Vagina (tissue), 2 donors: ENCODE results near the gene ENOX1. TPM values are rescaled to one million over a fixed set of nuclear protein-coding genes. Genes with fewer than 3 reads are reported as not detected.

Experiments
- DNase-seq, 2 donors: peaks; one replicate each; pipeline ENCODE4 v3.0.0-alpha.2; 2017; ENCODE audit errors: extremely low spot score in 2 of 2
- H3K27ac ChIP-seq: fragments of 200-600 bp; sonication (generic); one replicate; pipeline ENCODE4 v1.5.1; 2019
- H3K27me3 ChIP-seq: fragments of 200-600 bp; sonication (generic); one replicate; pipeline ENCODE4 v1.5.1; 2019
- H3K36me3 ChIP-seq, 2 donors: fragments of 200-600 bp; sonication (generic); one replicate each; pipeline ENCODE4 v1.5.1; 2017 to 2019
- H3K4me1 ChIP-seq: fragments of 200-600 bp; sonication (generic); one replicate; pipeline ENCODE4 v1.5.1; 2019
- H3K4me3 ChIP-seq, 2 donors: fragments of 200-600 bp; sonication (generic); 1 replicate in 1 of 2; 2 replicates in 1 of 2; pipeline ENCODE4 v1.5.1; 2016 to 2019
- H3K9me3 ChIP-seq: fragments of 200-600 bp; sonication (generic); one replicate; pipeline ENCODE4 v1.5.1; 2019
- CTCF ChIP-seq, 3 experiments: fragments of 450-650 bp in 2 of 3; fragments of 200-600 bp in 1 of 3; sonication (generic) in 1 of 3; IDR thresholded peaks; one replicate each; pipeline ENCODE4 v1.5.1; 2017 to 2019; ENCODE audit warnings: antibody characterized with exemption in 3 of 3, mild to moderate bottlenecking in 2 of 3, moderate library complexity in 2 of 3
- POLR2A ChIP-seq, 2 donors: fragments of 450-650 bp; IDR thresholded peaks; one replicate each; pipeline ENCODE4 v1.6.1; 2017; ENCODE audit warnings: antibody characterized with exemption in 2 of 2, mild to moderate bottlenecking in 2 of 2, moderate library complexity in 2 of 2
- POLR2AphosphoS5 ChIP-seq, 2 donors: sonication (generic); formaldehyde crosslinking; IDR thresholded peaks; one replicate each; pipeline ENCODE4 v1.9.0; 2017; ENCODE audit warnings: antibody characterized with exemption in 2 of 2, mild to moderate bottlenecking in 2 of 2, low read depth in 1 of 2; ENCODE audit not compliant: insufficient read depth in 1 of 2
- intact Hi-C: fragments of 100-400 bp; cut with DNase I; formaldehyde crosslinking; loops from one replicate; pipeline ENCODE4 v1.15.1; 2023
- total RNA-seq: library from RNA; depleted of rRNA; stranded (reverse); fragments of >200 nt; gene quantifications from one replicate; pipeline ENCODE4 v1.2.3, GENCODE V29; 2016

Gene ENOX1
- total RNA-seq, 1 donor from 2014 or later, result 2.7 TPM

- H3K9me3 ChIP-seq, result no peaks in the 10 kb centered on the region
- intact Hi-C loops, result no loop called here
- no peaks in the 10 kb centered on the region for H3K4me1 ChIP-seq
- no peak for TF ChIP-seq POLR2A (IDR thresholded peaks at IDR 0.05)
- TF ChIP-seq POLR2AphosphoS5 (IDR thresholded peaks at IDR 0.05; ENCODE audit: insufficient read depth in 1 of 2, low read depth in 1 of 2), result no peak
- TF ChIP-seq CTCF (IDR thresholded peaks at IDR 0.05), result no peak
- no peak overlapping the region for H3K4me3 ChIP-seq
- H3K27ac ChIP-seq, result no peak overlapping the region
- H3K27me3 ChIP-seq, result no peaks in the 10 kb centered on the region
- DNase-seq, result no peak
- H3K36me3 ChIP-seq, result no peaks in the 10 kb centered on the region
Observed at GRCh38 chr13:43528992-43529391, 257.8 kb downstream of the ENOX1 start.

GRCh38 chr13:43522788-43523187, 264.0 kb downstream of the ENOX1 start:
- peaks cover 4% of the 10 kb centered on the region for H3K4me1 ChIP-seq
- H3K36me3 ChIP-seq, result no peaks in the 10 kb centered on the region
- H3K9me3 ChIP-seq, result no peaks in the 10 kb centered on the region
- no peak for DNase-seq
- no peak overlapping the region for H3K27ac ChIP-seq
- no peak overlapping the region for H3K4me3 ChIP-seq
- TF ChIP-seq POLR2AphosphoS5 (IDR thresholded peaks at IDR 0.05; ENCODE audit: insufficient read depth in 1 of 2, low read depth in 1 of 2), result no peak
- H3K27me3 ChIP-seq, result no peaks in the 10 kb centered on the region
- intact Hi-C loops, result no loop called here

GRCh38 chr13:43520351-43520750, 266.4 kb downstream of the ENOX1 start:
- Histone ChIP-seq H3K27ac (no peak overlapping the region), H3K4me1 (peaks cover 15% of the 10 kb centered on the region), H3K27me3 (no peaks in the 10 kb centered on the region), H3K9me3 (no peaks in the 10 kb centered on the region), H3K4me3 (no peak overlapping the region), H3K36me3 (no peaks in the 10 kb centered on the region)
- TF ChIP-seq CTCF (IDR thresholded peaks at IDR 0.05) (no peak), POLR2A (IDR thresholded peaks at IDR 0.05) (no peak), POLR2AphosphoS5 (IDR thresholded peaks at IDR 0.05; ENCODE audit: insufficient read depth in 1 of 2, low read depth in 1 of 2) (no peak)
- intact Hi-C loops, result no loop called here
- DNase-seq, result no peak

- TF ChIP-seq POLR2A (IDR thresholded peaks at IDR 0.05) (no peak), POLR2AphosphoS5 (IDR thresholded peaks at IDR 0.05; ENCODE audit: insufficient read depth in 1 of 2, low read depth in 1 of 2) (no peak)
- Histone ChIP-seq H3K36me3 (no peaks in the 10 kb centered on the region), H3K27ac (no peak overlapping the region), H3K9me3 (no peaks in the 10 kb centered on the region), H3K4me1 (peaks cover 19% of the 10 kb centered on the region), H3K4me3 (no peak overlapping the region), H3K27me3 (no peaks in the 10 kb centered on the region)
- intact Hi-C loops, result no loop called here
- DNase-seq, result no peak
Observed at GRCh38 chr13:43518833-43519232, 267.9 kb downstream of the ENOX1 start.

GRCh38 chr13:43516401-43516833, 270.4 kb downstream of the ENOX1 start:
- Histone ChIP-seq H3K4me3 (no peak overlapping the region), H3K9me3 (no peaks in the 10 kb centered on the region), H3K27ac (peak overlapping the region; percentile 46), H3K4me1 (peaks cover 20% of the 10 kb centered on the region), H3K36me3 (no peaks in the 10 kb centered on the region), H3K27me3 (no peaks in the 10 kb centered on the region)
- TF ChIP-seq POLR2AphosphoS5 (IDR thresholded peaks at IDR 0.05; ENCODE audit: insufficient read depth in 1 of 2, low read depth in 1 of 2), result peak; percentile 59 to 93
- no peak for TF ChIP-seq POLR2A (IDR thresholded peaks at IDR 0.05)
- TF ChIP-seq CTCF (IDR thresholded peaks at IDR 0.05), result no peak
- intact Hi-C loops, result no loop called here
- peak in 1 of 2 donors; percentile 95 for DNase-seq

- no peak for DNase-seq
- Histone ChIP-seq H3K9me3 (no peaks in the 10 kb centered on the region), H3K4me1 (peaks cover 20% of the 10 kb centered on the region), H3K27ac (peak overlapping the region; percentile 46), H3K36me3 (no peaks in the 10 kb centered on the region), H3K27me3 (no peaks in the 10 kb centered on the region), H3K4me3 (no peak overlapping the region)
- no peak for TF ChIP-seq CTCF (IDR thresholded peaks at IDR 0.05)
- TF ChIP-seq POLR2A (IDR thresholded peaks at IDR 0.05), result no peak
- no peak for TF ChIP-seq POLR2AphosphoS5 (IDR thresholded peaks at IDR 0.05; ENCODE audit: insufficient read depth in 1 of 2, low read depth in 1 of 2)
- intact Hi-C loops, result no loop called here
Observed at GRCh38 chr13:43515531-43515930, 271.2 kb downstream of the ENOX1 start.
